Glomerular endothelial cell (primary cell): ENCODE measurements around the gene CADM4. TPM values are rescaled to one million over a fixed set of nuclear protein-coding genes. Genes with fewer than 3 reads are reported as not detected.
A peak's percentile ranks its signal among the peaks of the same experiment; 100 is the strongest.
"Not testable (repeated sequence)": the region's sequence is repeated elsewhere in the genome, so short reads cannot be mapped to it uniquely, and the experiment has no call there.

Source experiments
- DNase-seq: peaks from one replicate; pipeline ENCODE4 v3.0.0-alpha.2; 2011; ENCODE audit warnings: low read depth, low spot score; ENCODE audit errors: extremely low read depth
- total RNA-seq: library from RNA; depleted of rRNA; stranded (reverse); fragments of >200 nt; gene quantifications from 2 replicates; pipeline ENCODE4 v1.2.3, GENCODE V29; 2015

CADM4 gene
- total RNA-seq, 1 donor from 2014 or later, result 8.3 TPM

- DNase-seq, result no peak
Observed at GRCh38 chr19:43667126-43667875, 27.7 kb upstream of the CADM4 start.

- DNase-seq, result peak; percentile 55
Observed at GRCh38 chr19:43664018-43664417, 24.4 kb upstream of the CADM4 start.

DNA sequence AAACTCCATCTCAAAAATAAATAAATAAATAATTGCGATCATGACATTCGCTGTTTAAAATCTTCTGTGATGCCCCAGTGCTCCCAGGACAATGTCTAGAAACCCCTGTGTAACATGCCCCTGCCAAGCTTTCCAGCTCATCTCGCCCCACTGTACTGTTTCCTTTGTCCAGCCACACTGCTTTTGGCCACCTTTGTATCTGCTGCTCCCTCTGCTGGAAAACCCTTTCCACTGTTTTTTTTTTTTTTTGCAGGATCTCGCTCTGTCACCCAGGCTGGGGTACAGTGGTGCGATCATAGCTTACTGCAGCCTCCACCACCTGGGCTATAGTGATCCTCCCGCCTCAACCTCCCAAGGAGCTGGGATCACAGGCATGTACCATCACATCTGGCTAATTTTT, 22.8 kb upstream of the CADM4 start:
- no peak for DNase-seq

DNA sequence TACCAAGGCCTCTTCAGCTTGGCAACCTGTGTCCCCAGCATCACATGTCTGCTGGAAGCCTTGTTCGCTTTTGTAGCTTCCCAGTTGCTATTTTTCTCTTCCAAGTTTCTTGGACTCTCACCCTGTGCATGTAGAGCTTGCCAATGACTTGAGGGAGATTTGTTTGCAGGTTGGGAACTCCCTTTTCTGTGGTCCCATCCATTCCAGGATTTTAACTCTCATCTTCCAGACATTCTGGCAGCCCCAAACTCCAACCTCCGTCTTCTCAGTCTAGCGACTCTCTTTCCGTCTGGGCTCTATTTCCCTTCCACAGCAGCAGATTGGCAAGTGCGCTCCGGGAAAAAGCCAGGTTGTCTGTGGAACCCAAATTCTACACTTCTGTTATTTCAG, 21.3 kb upstream of the CADM4 start:
- no peak for DNase-seq

- no peak for DNase-seq
Observed at GRCh38 chr19:43660301-43660970, 20.8 kb upstream of the CADM4 start.

DNA sequence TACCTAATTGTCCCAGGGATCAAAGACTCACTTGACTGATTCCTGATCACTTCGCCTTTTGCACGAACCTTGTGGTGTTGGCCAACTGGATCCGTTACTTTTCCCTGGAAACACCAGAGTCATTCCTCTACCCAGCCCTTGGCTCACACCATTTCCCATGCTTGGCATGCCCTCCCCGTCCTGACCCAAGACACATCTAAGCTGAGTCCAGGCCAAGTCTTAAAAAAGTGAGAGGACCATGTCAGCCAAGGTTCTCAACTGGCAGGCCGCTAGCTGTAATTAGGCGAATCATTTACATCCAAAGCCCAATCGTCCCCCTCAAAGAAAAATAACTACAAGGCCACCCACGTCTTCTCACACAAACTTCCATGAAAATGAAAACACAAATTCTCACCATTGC, 18.8 kb upstream of the CADM4 start:
- no peak for DNase-seq

DNA sequence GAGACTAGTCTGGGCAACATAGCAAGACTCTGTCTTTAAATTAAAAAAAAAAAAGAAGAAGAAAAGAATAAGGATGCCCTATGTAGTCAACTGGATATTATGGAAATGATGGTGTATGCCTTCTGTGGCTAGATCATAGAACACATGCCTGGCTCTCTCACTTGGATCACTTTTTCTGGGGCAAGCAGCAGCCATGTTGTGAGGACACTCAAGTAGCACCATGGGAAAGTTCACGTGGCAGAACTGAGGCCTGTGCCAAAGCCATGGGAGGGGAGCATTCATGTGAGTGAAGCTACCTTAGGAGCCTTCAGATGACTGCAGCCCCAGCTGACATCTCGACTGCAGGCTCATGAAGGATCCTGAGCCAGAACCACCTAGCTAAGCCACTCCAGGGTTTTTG, 18.4 kb upstream of the CADM4 start:
- DNase-seq, result no peak

DNA sequence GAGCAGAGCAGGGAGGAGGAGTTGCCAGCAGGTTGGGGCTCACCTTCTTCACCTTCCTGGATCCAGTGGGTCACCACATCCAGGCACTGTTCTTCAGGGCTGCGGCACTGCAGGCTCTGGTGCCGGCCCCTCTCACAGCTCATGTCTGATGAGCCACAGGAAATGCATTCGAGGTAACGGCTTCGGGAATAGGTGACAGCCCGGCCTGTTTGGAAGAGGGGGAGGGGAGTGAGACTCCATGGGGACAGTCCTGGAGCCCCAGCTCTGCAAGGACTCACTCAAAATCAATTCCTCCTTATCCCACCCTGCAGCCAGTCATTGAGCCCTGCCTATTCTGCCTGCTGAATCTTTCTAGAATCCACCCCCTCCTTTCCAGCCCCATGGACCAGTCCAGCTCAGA, 16.8 kb upstream of the CADM4 start:
- DNase-seq, result no peak

GRCh38 chr19:43652546-43652874, 12.9 kb upstream of the CADM4 start:
- DNase-seq, result no peak

DNA sequence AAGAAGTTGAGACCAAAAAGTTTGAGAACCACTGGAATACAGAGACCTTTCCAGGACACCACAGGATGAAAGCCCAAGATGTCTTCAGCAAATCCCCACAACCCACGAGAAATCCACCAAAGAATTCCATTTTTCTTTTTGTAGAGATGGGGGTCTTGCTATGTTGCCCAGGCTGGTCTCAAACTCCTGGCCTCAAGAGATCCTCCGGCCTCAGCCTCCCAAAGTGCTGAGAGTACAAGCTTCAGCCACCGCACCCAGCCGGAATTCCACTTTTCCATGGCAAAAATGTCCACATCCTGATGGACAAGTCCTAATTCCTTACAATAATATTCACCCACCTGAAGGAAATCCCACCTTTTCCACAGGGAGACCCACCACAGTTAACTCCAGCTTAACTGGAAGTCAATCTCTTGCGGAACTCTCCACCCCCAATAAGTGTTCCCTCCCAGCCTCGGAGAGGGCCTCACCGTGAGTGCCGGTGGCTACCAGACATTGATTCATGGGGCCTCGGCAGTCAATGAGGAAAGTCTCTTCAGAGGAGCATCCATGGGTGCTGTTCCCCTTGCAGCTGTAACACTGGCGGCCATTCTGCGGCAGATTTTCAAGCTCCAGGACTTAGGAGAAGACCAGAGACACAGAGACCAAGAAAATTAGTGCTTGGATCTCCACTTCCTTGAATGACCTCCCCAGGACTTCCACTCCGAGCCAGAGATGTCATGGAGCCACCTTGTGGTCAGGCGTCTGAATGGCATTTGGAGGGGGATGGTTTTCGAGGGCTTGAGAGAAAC, 12.3 kb upstream of the CADM4 start:
- peak; percentile 33 for DNase-seq

DNA sequence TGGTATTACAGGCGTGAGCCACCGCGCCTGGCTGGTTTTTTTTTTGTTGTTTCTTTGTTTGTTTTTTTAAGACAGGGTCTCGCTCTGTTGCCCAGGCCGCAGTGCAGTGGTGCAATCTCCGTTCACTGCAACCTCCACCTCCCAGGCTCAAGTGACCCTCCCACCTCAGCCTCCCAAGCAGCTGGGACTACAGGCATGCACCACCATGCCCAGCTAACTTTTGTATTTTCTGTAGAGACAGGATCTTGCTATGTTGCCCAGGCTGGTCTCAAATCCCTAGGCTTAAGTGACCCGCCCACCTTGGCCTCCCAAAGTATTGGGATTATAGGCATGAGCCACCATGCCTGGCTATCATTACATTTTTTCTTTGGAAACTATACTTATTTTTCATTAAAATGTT, 10.6 kb upstream of the CADM4 start:
- not testable (repeated sequence) for DNase-seq

GRCh38 chr19:43649514-43649913, 9.9 kb upstream of the CADM4 start:
- no peak for DNase-seq

GRCh38 chr19:43648633-43649032, 9.0 kb upstream of the CADM4 start:
- DNase-seq, result no peak

- no peak for DNase-seq
Observed at GRCh38 chr19:43644181-43644580, 4.5 kb upstream of the CADM4 start.

GRCh38 chr19:43643326-43643725, 3.7 kb upstream of the CADM4 start:
- DNase-seq, result no peak

DNA sequence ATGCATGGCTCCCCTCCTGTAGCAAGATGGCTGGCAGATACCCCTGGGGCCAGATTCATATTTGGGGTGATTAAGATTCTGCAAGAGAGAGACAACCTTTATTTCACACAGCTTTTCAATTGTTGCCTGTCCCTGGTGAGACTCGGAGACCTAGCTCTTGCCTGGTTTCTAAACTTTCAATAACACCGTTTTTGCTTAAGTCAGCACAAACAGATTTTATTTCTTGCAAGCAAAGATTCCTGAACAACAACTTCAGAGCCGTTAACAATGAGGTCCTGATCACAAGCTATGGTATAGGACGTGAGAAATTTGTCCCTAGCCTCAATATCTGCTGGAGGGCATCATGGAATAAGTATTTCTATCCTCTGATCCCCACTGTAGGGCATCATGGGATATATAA, 2.9 kb upstream of the CADM4 start:
- no peak for DNase-seq

GRCh38 chr19:43641333-43641732, 1.7 kb upstream of the CADM4 start:
- no peak for DNase-seq

GRCh38 chr19:43640424-43640757, 741 bp upstream of the CADM4 start:
- no peak for DNase-seq

DNA sequence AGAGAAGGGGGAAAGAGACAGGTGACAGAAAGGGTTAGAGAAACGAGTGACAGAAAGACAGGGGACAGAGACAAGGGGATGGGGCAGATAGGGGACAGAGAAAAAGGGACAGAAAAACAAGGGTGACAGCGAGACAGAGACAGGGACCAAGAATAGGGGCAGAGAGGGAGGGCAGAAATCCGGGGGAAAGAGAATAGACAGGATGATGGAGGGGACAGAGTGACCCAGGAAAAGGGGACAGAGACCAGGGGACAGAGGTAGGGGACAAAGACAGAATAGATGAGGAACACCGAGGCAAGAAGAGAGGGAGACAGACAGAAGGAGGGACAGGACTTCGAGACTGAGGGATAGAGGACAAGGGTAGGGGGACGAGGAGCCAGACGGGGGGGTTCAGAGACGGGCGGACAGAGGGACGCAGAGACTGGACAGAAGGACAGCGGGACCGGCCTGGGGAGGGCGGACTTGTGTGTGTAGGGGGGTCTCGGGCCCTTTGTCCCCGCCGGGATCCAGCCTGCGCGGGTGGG, 593 bp downstream of the CADM4 start:
- DNase-seq, result no peak

DNA sequence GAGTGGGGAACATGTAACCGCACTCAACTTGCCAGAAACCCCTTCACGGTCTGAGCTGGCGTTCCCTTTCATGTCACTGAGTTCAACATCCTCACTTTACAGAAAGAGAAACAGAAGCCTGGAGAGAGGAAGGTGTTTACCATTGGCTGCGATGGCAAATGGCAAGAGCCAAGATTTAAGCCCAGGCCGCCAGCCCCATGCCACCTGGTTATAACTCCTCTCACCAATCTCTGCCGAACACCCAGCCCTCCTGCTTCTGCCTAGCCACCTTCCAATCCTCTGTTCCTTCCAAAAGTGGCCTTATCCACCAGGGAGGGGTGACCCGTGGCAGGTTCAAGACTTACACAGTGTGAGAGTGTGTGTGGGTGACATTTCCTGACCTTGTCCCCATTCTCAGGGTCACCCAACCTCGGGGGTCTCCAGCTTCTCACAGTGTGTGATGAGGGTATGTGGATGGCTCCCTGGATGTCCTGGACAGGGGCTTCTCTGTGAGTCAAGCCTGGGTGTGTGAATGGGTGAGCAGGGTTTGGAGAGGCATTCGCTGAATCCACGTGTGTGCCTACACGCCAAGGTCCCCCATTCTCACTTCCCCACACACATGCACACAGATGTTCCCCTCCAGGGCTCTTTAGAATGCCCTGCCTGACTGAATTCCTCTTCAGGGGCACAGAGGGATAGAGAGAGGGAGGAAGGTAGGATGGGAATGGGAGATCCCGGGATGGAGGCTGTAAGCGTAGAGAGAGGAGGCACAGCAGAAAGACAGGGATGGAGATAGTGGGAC, 1.2 kb downstream of the CADM4 start:
- DNase-seq, result no peak

- no peak for DNase-seq
Observed at GRCh38 chr19:43636121-43636683, 3.4 kb downstream of the CADM4 start.
